HG03354 (cell line): ENCODE results near the gene RALGAPA2.

Experiments
- ATAC-seq: cut with Tn5 transposase; IDR thresholded peaks from one replicate; pipeline ENCODE4 v1.9.1; 2021; ENCODE audit warnings: mild to moderate bottlenecking; ENCODE audit not compliant: unreplicated experiment, poor library complexity, severe bottlenecking

Gene RALGAPA2

DNA sequence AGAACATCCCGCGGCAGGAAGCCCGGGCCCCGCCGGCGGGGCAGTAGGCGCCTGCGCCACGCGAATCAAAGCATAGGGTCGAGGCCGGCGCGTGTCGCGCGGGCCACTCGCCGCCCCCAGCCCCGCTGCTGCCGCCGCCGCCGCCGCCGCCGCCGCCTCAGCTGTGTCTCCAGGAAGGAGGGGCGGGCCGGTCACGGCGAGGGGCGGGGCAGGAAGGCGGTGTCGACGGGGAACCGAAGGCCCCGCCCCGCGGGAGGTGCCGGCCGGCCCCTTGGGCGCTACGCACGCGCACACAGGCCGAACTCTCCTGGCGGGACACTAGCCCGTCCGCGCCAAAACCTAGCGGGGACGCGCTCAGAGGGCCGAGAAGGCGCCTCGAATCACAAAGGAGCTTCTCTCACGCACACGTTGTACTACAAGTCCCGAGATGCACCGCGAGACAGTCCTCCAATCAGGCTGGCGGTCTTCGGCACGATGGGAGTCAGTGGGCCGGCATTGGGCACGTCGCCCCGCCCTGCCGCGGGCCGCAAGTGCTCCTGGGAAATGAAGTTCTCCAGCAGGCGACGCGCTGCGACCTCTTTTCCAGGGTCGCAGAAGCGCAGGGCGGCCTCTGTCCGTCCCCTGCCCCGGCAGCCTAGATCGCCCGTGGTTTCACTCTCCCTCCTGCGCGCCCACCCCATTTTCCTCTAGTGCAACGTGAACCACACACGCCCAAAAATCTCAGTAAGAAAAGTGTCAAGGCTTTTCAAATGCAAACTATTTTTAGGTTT, at the start of gene RALGAPA2:
Gene RALGAPA2 (minus strand): TSS at position 171 of the 770 bp plus-strand sequence. CDS start 164 bp downstream, at position 7.
- ATAC-seq = peak; percentile 95

DNA sequence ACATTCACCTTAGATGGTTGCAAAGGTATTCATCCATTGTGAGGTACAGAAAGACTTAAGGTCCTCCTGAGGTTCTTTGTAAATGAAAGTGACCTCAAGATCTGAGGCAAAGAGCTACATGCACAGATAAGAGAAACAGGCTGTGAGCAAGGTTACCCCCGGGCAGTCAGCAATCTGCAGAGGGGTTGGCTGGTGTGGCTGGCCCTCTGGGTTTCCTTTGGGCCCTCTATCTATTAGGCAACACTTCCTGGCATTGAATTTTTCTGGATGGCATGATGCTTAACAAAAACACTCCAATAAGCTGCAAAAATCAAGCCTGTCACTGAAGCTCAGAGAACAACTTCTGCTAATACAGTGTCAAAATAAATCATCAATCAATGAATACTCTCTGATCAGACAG, 48.9 kb upstream of the RALGAPA2 start:
- ATAC-seq = no peak

DNA sequence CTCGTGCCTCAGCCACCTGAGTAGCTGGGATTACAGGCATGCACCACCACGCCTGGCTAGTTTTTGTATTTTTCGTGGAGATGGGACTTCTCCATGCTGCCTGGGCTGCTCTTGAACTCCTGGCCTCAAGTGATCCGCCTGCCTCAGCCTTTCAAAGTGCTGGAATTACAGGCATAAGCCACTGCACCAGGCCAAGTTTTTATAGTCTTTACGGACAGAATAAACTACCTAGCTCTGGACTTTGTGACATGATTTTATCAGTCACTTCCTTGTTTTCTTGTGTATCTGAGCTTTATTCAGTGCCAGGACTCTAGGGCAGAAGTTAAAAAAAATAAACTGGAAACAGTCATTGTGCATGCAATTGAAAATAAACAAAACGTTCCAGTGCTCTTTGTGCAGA, 46.7 kb upstream of the RALGAPA2 start:
- no peak for ATAC-seq

DNA sequence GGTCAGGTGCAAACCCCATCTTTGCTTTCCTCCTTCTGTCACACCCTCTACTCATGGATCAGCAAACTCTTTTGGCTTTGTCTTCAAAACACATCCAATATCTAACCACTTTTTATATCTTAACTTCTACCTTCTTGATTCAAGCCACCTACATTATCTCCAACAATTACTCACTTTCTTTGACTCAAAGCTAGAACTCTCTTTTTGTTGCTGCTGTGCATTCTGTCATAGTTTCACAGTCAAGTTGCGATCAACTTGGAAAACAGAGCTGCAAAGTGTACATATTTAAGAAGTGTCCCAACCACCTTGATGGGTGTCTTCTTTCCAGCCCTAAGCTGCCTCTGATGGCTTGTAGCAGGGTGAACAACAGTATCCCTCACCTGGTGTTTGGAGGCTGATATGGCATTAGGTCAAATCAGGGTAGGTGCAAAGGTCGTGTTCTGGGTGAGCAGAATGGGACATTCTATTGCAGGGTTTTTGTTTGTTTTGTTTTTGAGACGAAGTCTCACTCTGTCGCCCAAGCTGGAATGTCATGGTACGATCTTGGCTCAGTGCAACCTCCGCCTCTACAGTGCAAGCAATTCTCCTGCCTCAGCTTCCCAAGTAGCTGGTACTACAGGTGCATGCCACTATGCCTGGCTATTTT, 43.4 kb upstream of the RALGAPA2 start:
- ATAC-seq = no peak

- no peak for ATAC-seq
Measured at GRCh38 chr20:20755231-20755630, 42.8 kb upstream of the RALGAPA2 start.

DNA sequence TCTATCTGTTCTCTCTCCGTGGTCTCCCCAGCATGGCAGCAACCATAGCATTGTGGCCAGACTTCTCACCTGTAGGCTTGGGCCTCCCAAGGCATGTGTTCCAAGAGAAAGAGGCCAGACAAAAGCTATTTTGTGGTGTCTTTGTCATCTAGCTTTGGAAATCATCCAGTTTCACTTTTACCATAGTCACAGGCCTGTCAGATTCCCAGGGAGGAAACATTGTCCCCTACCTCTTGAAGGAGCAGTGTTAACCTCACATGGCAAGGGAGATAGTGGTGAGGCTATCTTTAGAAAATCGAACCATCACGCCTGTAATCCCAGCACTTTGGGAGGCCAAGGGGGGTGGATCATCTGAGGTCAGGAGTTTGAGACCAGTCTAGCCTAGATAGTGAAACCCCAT, 42.3 kb upstream of the RALGAPA2 start:
- no peak for ATAC-seq

- ATAC-seq = no peak
Measured at GRCh38 chr20:20752712-20753111, 40.3 kb upstream of the RALGAPA2 start.

GRCh38 chr20:20747298-20747697, 34.9 kb upstream of the RALGAPA2 start:
- ATAC-seq = no peak

- no peak for ATAC-seq
Measured at GRCh38 chr20:20744170-20744725, 31.8 kb upstream of the RALGAPA2 start.

DNA sequence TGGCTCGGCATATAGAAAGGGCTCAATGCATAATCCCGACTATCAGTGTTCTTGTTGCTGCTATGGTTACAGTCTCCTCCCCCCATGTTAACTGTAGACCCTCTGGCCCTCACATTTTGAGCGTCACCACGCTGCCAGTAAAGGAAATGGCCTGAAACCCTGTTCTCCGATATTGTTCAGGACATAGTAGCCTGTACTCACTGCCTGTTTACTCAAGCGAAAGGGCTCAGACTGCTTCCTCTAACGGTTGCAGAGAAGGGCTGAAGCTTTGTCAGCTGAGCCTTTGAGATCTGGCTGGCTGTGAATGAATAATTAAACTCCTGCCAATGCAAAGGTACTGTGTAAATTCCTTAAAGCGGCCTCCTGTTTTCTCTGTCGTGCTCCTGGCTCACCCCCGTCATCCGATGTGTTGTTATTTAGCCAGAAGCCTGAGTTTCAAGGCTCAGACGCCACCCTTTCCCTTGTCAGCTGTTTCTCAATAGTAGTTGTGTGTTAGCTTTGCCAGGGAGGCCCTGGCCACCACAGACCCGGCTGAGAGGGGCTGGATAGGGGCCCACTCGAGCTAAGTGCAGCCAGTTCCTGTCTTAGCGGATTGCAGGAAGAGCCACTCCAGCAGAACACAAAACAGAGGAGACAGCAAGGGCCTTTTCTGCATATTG, 31.2 kb upstream of the RALGAPA2 start:
- ATAC-seq = peak; percentile 90

GRCh38 chr20:20741087-20742045, 28.9 kb upstream of the RALGAPA2 start:
- no peak for ATAC-seq

- no peak for ATAC-seq
Measured at GRCh38 chr20:20740541-20740940, 28.1 kb upstream of the RALGAPA2 start.

- no peak for ATAC-seq
Measured at GRCh38 chr20:20737158-20737557, 24.7 kb upstream of the RALGAPA2 start.

DNA sequence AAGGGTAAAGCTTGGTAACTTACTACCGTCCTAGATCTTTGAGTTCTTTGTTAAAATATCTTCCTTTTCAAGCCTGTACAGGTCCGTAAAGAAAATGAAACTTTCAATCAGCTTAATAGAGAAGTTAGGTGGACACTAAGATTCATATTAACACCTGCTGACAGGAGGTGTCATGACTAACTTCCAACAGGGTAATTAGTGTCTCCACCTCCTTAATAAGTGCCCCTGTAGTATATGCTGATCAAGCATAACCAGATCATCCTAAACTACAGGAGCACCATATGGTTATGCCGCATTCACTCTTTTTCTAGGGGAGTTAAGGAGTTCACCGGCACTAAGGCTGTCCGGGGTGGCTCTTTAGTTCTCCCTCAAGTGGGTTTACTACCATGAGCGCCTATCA, 23.9 kb upstream of the RALGAPA2 start:
- no peak for ATAC-seq

- ATAC-seq = no peak
Measured at GRCh38 chr20:20734475-20734948, 22.1 kb upstream of the RALGAPA2 start.

DNA sequence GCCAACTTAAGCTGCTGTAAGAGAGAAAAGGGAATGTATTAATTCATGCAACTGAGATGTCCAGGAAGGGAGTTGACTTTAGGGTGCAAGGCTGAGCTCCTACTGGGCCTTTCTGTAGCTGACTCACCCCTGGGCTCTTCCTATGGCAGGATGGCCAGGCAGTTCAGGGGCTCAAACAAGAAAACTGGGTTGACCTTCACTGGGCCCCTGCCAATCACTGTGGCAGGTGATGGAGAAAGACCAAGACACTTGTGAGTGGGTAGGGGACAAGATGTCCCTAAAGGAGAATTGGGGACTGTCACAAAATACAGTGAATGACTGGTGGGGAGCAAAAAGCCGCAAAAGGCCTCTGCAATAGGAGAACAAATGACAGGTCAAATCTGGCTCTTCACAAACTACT, 21.5 kb upstream of the RALGAPA2 start:
- no peak for ATAC-seq

DNA sequence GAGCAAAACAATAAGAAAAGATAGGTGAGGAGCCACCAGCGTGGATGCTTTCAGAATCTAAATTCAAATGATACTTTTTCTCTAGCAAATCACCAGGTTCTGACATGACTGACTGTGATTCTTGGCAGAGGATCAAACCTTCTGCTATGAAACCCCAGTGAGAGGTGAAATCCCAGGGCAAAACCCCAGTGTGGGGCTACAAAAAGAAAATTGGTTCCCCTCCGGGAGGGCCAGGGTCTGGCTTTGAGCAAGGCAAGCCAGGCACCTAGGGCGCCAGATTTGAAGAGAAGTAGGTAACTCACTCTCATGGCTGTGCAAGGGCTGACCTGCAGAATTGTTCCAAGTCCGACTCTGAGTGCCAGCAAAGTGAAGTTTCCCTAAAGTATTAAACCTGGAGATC, 20.2 kb upstream of the RALGAPA2 start:
- ATAC-seq = no peak

DNA sequence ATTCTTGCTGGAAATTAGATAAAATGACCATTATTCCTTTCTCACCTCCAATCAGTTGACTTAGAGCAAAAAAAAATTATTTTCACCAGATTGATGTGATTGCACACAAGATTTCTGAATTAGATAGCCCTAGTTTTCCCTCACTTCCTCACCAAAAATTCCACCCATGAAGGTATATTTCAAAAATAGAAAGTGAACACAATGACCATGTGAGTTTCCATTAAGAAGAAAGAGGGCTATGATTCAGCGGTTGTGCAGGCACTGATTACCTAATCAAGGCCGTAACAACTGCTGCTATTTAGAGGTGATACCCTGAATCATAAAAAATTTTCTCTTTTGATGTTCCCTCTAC, 19.5 kb upstream of the RALGAPA2 start:
- no peak for ATAC-seq
